Measurements from ENCODE around the gene ARHGAP19. TPM values are rescaled to one million over a fixed set of nuclear protein-coding genes. Genes with fewer than 3 reads are reported as not detected.

ARHGAP19 gene
- polyA plus RNA-seq, 1 donor from 2014 or later: 5.2 TPM

- Histone ChIP-seq H3K4me2 (ENCODE audit: low read length) (no peak overlapping the region), H3K27me3 (ENCODE audit: insufficient read depth, low read depth, low read length) (no peaks in the 10 kb centered on the region), H3K36me3 (ENCODE audit: insufficient read depth, low read length) (no peaks in the 10 kb centered on the region), H3K4me3 (ENCODE audit: low read length) (no peak overlapping the region), H3K9me2 (ENCODE audit: insufficient read depth, low read length) (no peaks in the 10 kb centered on the region), H3K9ac (ENCODE audit: low read length) (no peak overlapping the region), H3K27ac (ENCODE audit: low read length) (no peak overlapping the region), H3K79me2 (replicated peaks; ENCODE audit: insufficient read depth, low read length) (no peaks in the 10 kb centered on the region), H3F3A (ENCODE audit: insufficient read depth, low read length, poor library complexity, severe bottlenecking) (no peaks in the 10 kb centered on the region), H2AFZ (ENCODE audit: low read depth, low read length) (no peak overlapping the region), H3K9me3 (ENCODE audit: low read length) (no peaks in the 10 kb centered on the region), H4K20me1 (ENCODE audit: insufficient read depth) (no peaks in the 10 kb centered on the region)
- no peak for TF ChIP-seq EZH2 (IDR thresholded peaks at IDR 0.05; ENCODE audit: borderline replicate concordance, insufficient read depth, low read length, poor library complexity, severe bottlenecking)
- TF ChIP-seq MXI1 (conservative IDR thresholded peaks at IDR 0.05; ENCODE audit: poor library complexity, severe bottlenecking): no peak
- no peak for TF ChIP-seq RAD21 (conservative IDR thresholded peaks at IDR 0.05)
- TF ChIP-seq TAF1 (IDR thresholded peaks at IDR 0.05; ENCODE audit: low read depth): no peak
- no peak for TF ChIP-seq POLR2AphosphoS5 (IDR thresholded peaks at IDR 0.05)
These were observed 75.1 kb downstream of the ARHGAP19 start for GRCh38 chr10:97217299-97217698.

GRCh38 chr10:97215619-97216260 is 76.7 kb downstream of the ARHGAP19 start:
- no peak overlapping the region for H2AFZ ChIP-seq (ENCODE audit: low read depth, low read length)
- no peaks in the 10 kb centered on the region for H3K27me3 ChIP-seq (ENCODE audit: insufficient read depth, low read depth, low read length)
- no peaks in the 10 kb centered on the region for H3K36me3 ChIP-seq (ENCODE audit: insufficient read depth, low read length)
- no peak overlapping the region for H3K4me3 ChIP-seq (ENCODE audit: low read length)
- H3K79me2 ChIP-seq (replicated peaks; ENCODE audit: insufficient read depth, low read length): no peaks in the 10 kb centered on the region
- no peaks in the 10 kb centered on the region for H3K9me2 ChIP-seq (ENCODE audit: insufficient read depth, low read length)
- H3K9me3 ChIP-seq (ENCODE audit: low read length): no peaks in the 10 kb centered on the region
- H3F3A ChIP-seq (ENCODE audit: insufficient read depth, low read length, poor library complexity, severe bottlenecking): no peaks in the 10 kb centered on the region
- TF ChIP-seq RAD21 (conservative IDR thresholded peaks at IDR 0.05): no peak
- H3K9ac ChIP-seq (ENCODE audit: low read length): no peak overlapping the region
- no peak overlapping the region for H3K27ac ChIP-seq (ENCODE audit: low read length)
- H3K4me2 ChIP-seq (ENCODE audit: low read length): no peak overlapping the region
- no peaks in the 10 kb centered on the region for H4K20me1 ChIP-seq (ENCODE audit: insufficient read depth)

- H4K20me1 ChIP-seq (ENCODE audit: insufficient read depth): no peaks in the 10 kb centered on the region
These were observed 79.0 kb downstream of the ARHGAP19 start for GRCh38 chr10:97213431-97213830.

More at GRCh38 chr10:97213431-97213830, 79.0 kb downstream of the ARHGAP19 start:
- Histone ChIP-seq H3K27me3 (ENCODE audit: insufficient read depth, low read depth, low read length) (no peaks in the 10 kb centered on the region), H3K27ac (ENCODE audit: low read length) (no peak overlapping the region), H3K9ac (ENCODE audit: low read length) (no peak overlapping the region), H3K9me3 (ENCODE audit: low read length) (no peaks in the 10 kb centered on the region), H3F3A (ENCODE audit: insufficient read depth, low read length, poor library complexity, severe bottlenecking) (no peaks in the 10 kb centered on the region), H3K36me3 (ENCODE audit: insufficient read depth, low read length) (no peaks in the 10 kb centered on the region), H3K9me2 (ENCODE audit: insufficient read depth, low read length) (no peaks in the 10 kb centered on the region), H3K4me2 (ENCODE audit: low read length) (no peak overlapping the region), H2AFZ (ENCODE audit: low read depth, low read length) (no peak overlapping the region), H3K79me2 (replicated peaks; ENCODE audit: insufficient read depth, low read length) (no peaks in the 10 kb centered on the region), H3K4me3 (ENCODE audit: low read length) (no peak overlapping the region)
- TF ChIP-seq EZH2 (IDR thresholded peaks at IDR 0.05; ENCODE audit: borderline replicate concordance, insufficient read depth, low read length, poor library complexity, severe bottlenecking) (no peak), POLR2AphosphoS5 (IDR thresholded peaks at IDR 0.05) (no peak), CTCF (IDR thresholded peaks at IDR 0.05; ENCODE audit: poor library complexity, severe bottlenecking) (no peak), EP300 (conservative IDR thresholded peaks at IDR 0.05; ENCODE audit: poor library complexity, severe bottlenecking) (no peak), SMC3 (conservative IDR thresholded peaks at IDR 0.05; ENCODE audit: poor library complexity) (no peak), RAD21 (conservative IDR thresholded peaks at IDR 0.05) (no peak), REST (IDR thresholded peaks at IDR 0.05; ENCODE audit: borderline replicate concordance) (no peak), TAF1 (IDR thresholded peaks at IDR 0.05; ENCODE audit: low read depth) (no peak), MXI1 (conservative IDR thresholded peaks at IDR 0.05; ENCODE audit: poor library complexity, severe bottlenecking) (no peak)

Measured in neural cell (in vitro differentiated cells).